Spleen (tissue), 11 donors: Measurements from ENCODE around the gene ISG20. TPM values are rescaled to one million over a fixed set of nuclear protein-coding genes. Genes with fewer than 3 reads are reported as not detected.

Source experiments
- DNase-seq: peaks from one replicate; pipeline ENCODE4 v3.0.0-alpha.2; 2020
- H3K27ac ChIP-seq, 8 donors: fragments of 200-600 bp; sonication (generic) in 7 of 8; 1 replicate in 4 of 8; 2 replicates in 4 of 8; pipeline versions ENCODE4 v1.5.0 to v1.8.0; 2016 to 2021; ENCODE audit warnings: inconsistent platforms in 4 of 8, mild to moderate bottlenecking in 4 of 8, moderate library complexity in 1 of 8
- H3K27me3 ChIP-seq, 7 donors: fragments of 200-600 bp; sonication (generic) in 6 of 7; replicated peaks in 1 of 7; 1 replicate in 4 of 7; 2 replicates in 3 of 7; pipeline versions ENCODE4 v1.5.0 to v1.8.0; 2016 to 2021; ENCODE audit warnings: inconsistent platforms in 3 of 7, mild to moderate bottlenecking in 1 of 7
- H3K36me3 ChIP-seq, 6 donors: fragments of 200-600 bp; sonication (generic) in 5 of 6; 1 replicate in 4 of 6; 2 replicates in 2 of 6; pipeline versions ENCODE4 v1.5.0 to v1.8.0; 2016 to 2021; ENCODE audit warnings: inconsistent platforms in 2 of 6
- H3K4me1 ChIP-seq, 6 donors: fragments of 200-600 bp; sonication (generic) in 5 of 6; 1 replicate in 3 of 6; 2 replicates in 3 of 6; pipeline versions ENCODE4 v1.5.0 to v1.8.0; 2016 to 2021; ENCODE audit warnings: inconsistent platforms in 3 of 6
- H3K4me3 ChIP-seq, 8 donors: fragments of 200-600 bp; sonication (generic) in 7 of 8; 1 replicate in 4 of 8; 2 replicates in 4 of 8; pipeline versions ENCODE4 v1.5.0 to v1.8.0; 2016 to 2021; ENCODE audit warnings: inconsistent platforms in 4 of 8, mild to moderate bottlenecking in 4 of 8, moderate library complexity in 2 of 8
- H3K9me3 ChIP-seq, 8 donors: fragments of 200-600 bp; sonication (generic) in 7 of 8; 1 replicate in 4 of 8; 2 replicates in 4 of 8; pipeline versions ENCODE4 v1.5.0 to v1.8.0; 2016 to 2021; ENCODE audit warnings: inconsistent platforms in 4 of 8
- CTCF ChIP-seq, 11 experiments: fragments of 200-600 bp in 7 of 11; fragments of 450-650 bp in 4 of 11; sonication (generic) in 4 of 11; IDR thresholded peaks in 8 of 11; conservative IDR thresholded peaks in 3 of 11; 1 replicate in 7 of 11; 2 replicates in 4 of 11; pipeline versions ENCODE4 v1.4.0 to v1.8.0; 2016 to 2021; ENCODE audit warnings: antibody characterized with exemption in 11 of 11, inconsistent platforms in 4 of 11, mild to moderate bottlenecking in 1 of 11
- POLR2A ChIP-seq, 3 donors: fragments of 450-650 bp; IDR thresholded peaks; one replicate each; pipeline ENCODE4 v1.5.1; 2017; ENCODE audit warnings: antibody characterized with exemption in 3 of 3, mild to moderate bottlenecking in 1 of 3
- POLR2AphosphoS5 ChIP-seq, 3 donors: sonication (generic); formaldehyde crosslinking; IDR thresholded peaks; one replicate each; pipeline ENCODE4 v1.5.1; 2017; ENCODE audit warnings: antibody characterized with exemption in 3 of 3
- WGBS, 5 donors: extraction: QIAGEN DNeasy Blood & Tissue Kit in 3 of 5; methylation state at CpG; one replicate each; pipeline versions ENCODE4 v1.1.5 to v1.1.7; 2013 to 2018; 5-methylcytosine and 5-hydroxymethylcytosine counted together
- intact Hi-C: fragments of 100-400 bp; cut with DNase I; formaldehyde crosslinking; loops from one replicate; pipeline ENCODE4 v1.15.0; 2023; ENCODE audit warnings: low total_unique reads
- polyA plus RNA-seq, 3 donors: library from polyadenylated mRNA; stranded (reverse); fragments of 200-250 nt; gene quantifications; one replicate each; pipeline ENCODE4 v1.2.1, GENCODE V29; 2013
- total RNA-seq, 7 donors: library from RNA; depleted of rRNA in 3 of 7; stranded (reverse); fragments of >200 nt in 3 of 7; fragmentation: NEBNext Ultra II Directional in 4 of 7; extraction: Animal tissue kit (Norgen Biotek cat#: 25700) in 4 of 7; gene quantifications; one replicate each; pipeline versions ENCODE4 v1.1.0 to v1.2.1, GENCODE V29; 2016 to 2021
- donor health status: healthy with polysubstance abuse.
- donor health status: DM: no; HTN: no; CAD: no; lungs with moderate emphysema.
- donor health status: DM: no; HTN: no; CAD: no.
- donor health status: Bipolar disorder and iron deficiency.
- donor health status: healthy.
- donor health status: DM: no; HTN: no; CAD: no.
- donor health status: DM: yes; HTN: yes; CAD: no.

ISG20 gene
- total and polyA plus RNA-seq, 10 donors, result 70.5 to 365 (median 142) TPM

GRCh38 chr15:88612186-88612796 lies 26.5 kb upstream of the ISG20 start:
- WGBS, 5 donors, result 78 to 90% (median 86%) methylated on average over 7 of the region's 7 CpGs
- no peak overlapping the region for H3K27ac ChIP-seq
- no peak overlapping the region for H3K4me3 ChIP-seq
- H3K36me3 ChIP-seq, result no peaks in the 10 kb centered on the region
- peaks cover 0 to 11% (median 0%) of the 10 kb centered on the region in 6 donors for H3K4me1 ChIP-seq
- H3K9me3 ChIP-seq, result no peaks in the 10 kb centered on the region
- DNase-seq, result no peak
- intact Hi-C loops, result no loop called here
- TF ChIP-seq CTCF (IDR thresholded peaks at IDR 0.05 in 8 of 11, conservative IDR thresholded peaks at IDR 0.05 in 3 of 11) (no peak), POLR2A (IDR thresholded peaks at IDR 0.05) (no peak), POLR2AphosphoS5 (IDR thresholded peaks at IDR 0.05) (no peak)
- H3K27me3 ChIP-seq, result peaks cover 0 to 32% (median 3%) of the 10 kb centered on the region in 7 donors

GRCh38 chr15:88613074-88613944 lies 25.5 kb upstream of the ISG20 start:
- H3K36me3 ChIP-seq, result no peaks in the 10 kb centered on the region
- WGBS, 5 donors, result 50 to 67% (median 59%) methylated on average over 7 of the region's 7 CpGs
- no peak overlapping the region for H3K4me3 ChIP-seq
- no peak for DNase-seq
- H3K9me3 ChIP-seq, result no peaks in the 10 kb centered on the region
- no peak overlapping the region for H3K27ac ChIP-seq
- TF ChIP-seq POLR2A (IDR thresholded peaks at IDR 0.05) (no peak), CTCF (IDR thresholded peaks at IDR 0.05 in 8 of 11, conservative IDR thresholded peaks at IDR 0.05 in 3 of 11) (no peak), POLR2AphosphoS5 (IDR thresholded peaks at IDR 0.05) (no peak)
- peaks cover 0 to 11% (median 0%) of the 10 kb centered on the region in 6 donors for H3K4me1 ChIP-seq
- intact Hi-C loops, result no loop called here
- peaks cover 0 to 22% (median 0%) of the 10 kb centered on the region in 7 donors for H3K27me3 ChIP-seq

- TF ChIP-seq POLR2AphosphoS5 (IDR thresholded peaks at IDR 0.05) (no peak), POLR2A (IDR thresholded peaks at IDR 0.05) (no peak), CTCF (IDR thresholded peaks at IDR 0.05 in 8 of 11, conservative IDR thresholded peaks at IDR 0.05 in 3 of 11) (no peak)
- 71 to 85% (median 78%) methylated on average over 11 of the region's 11 CpGs for WGBS, 5 donors
- H3K4me1 ChIP-seq, result peaks cover 0 to 12% (median 1%) of the 10 kb centered on the region in 6 donors
- H3K27ac ChIP-seq, result no peak overlapping the region
- DNase-seq, result no peak
- H3K9me3 ChIP-seq, result no peaks in the 10 kb centered on the region
- no peaks in the 10 kb centered on the region for H3K36me3 ChIP-seq
- H3K4me3 ChIP-seq, result no peak overlapping the region
- peaks cover 0 to 15% (median 0%) of the 10 kb centered on the region in 7 donors for H3K27me3 ChIP-seq
- intact Hi-C loops, result no loop called here
Measured at GRCh38 chr15:88615303-88616107, 23.3 kb upstream of the ISG20 start.
